Sigmoid colon (tissue), 7 donors: ENCODE measurements around the gene NHLRC4. TPM values are rescaled to one million over a fixed set of nuclear protein-coding genes. Genes with fewer than 3 reads are reported as not detected.

Source experiments
- DNase-seq: peaks from one replicate; pipeline ENCODE4 v3.0.0-alpha.2; 2019
- H3K27ac ChIP-seq, 4 donors: fragments of 200-600 bp; sonication (generic); one replicate each; pipeline ENCODE4 v1.5.1; 2016 to 2019; ENCODE audit warnings: mild to moderate bottlenecking in 1 of 4
- H3K27me3 ChIP-seq, 3 donors: fragments of 200-600 bp; sonication (generic); one replicate each; pipeline ENCODE4 v1.5.1; 2019; ENCODE audit warnings: mild to moderate bottlenecking in 1 of 3
- H3K36me3 ChIP-seq, 4 donors: fragments of 200-600 bp; sonication (generic); one replicate each; pipeline ENCODE4 v1.5.1; 2016 to 2019
- H3K4me1 ChIP-seq, 4 donors: fragments of 200-600 bp; sonication (generic); one replicate each; pipeline ENCODE4 v1.5.1; 2017 to 2019
- H3K4me3 ChIP-seq, 4 donors: fragments of 200-600 bp; sonication (generic); one replicate each; pipeline ENCODE4 v1.5.1; 2017 to 2019; ENCODE audit warnings: mild to moderate bottlenecking in 2 of 4, moderate library complexity in 1 of 4
- H3K9me3 ChIP-seq, 4 donors: fragments of 200-600 bp in 3 of 4; sonication (generic) in 3 of 4; one replicate each; pipeline versions ENCODE4 v1.5.1 to v1.6.1; 2013 to 2019
- EP300 ChIP-seq, 4 donors: sonication (generic); formaldehyde crosslinking; IDR thresholded peaks; one replicate each; pipeline ENCODE4 v1.6.1; 2017; ENCODE audit warnings: antibody characterized with exemption in 4 of 4
- POLR2A ChIP-seq, 2 donors: fragments of 450-650 bp; IDR thresholded peaks; one replicate each; pipeline ENCODE4 v1.6.1; 2016; ENCODE audit warnings: antibody characterized with exemption in 2 of 2, mild to moderate bottlenecking in 2 of 2, moderate library complexity in 2 of 2
- POLR2AphosphoS5 ChIP-seq, 4 donors: sonication (generic); formaldehyde crosslinking; IDR thresholded peaks; one replicate each; pipeline ENCODE4 v1.6.1; 2017; ENCODE audit warnings: antibody characterized with exemption in 4 of 4
- WGBS, 2 donors: extraction: QIAGEN DNeasy Blood & Tissue Kit; methylation state at CpG; one replicate each; pipeline ENCODE4 v1.1.7; 2013; 5-methylcytosine and 5-hydroxymethylcytosine counted together
- intact Hi-C: fragments of 100-400 bp; cut with DNase I; formaldehyde crosslinking; loops from one replicate; pipeline ENCODE4 v1.15.1; 2023
- polyA plus RNA-seq, 3 donors: library from polyadenylated mRNA; stranded (reverse); fragments of 200-250 nt; gene quantifications; one replicate each; pipeline ENCODE4 v1.2.3, GENCODE V29; 2013
- total RNA-seq, 4 donors: library from RNA; depleted of rRNA; stranded (reverse); fragments of >200 nt; gene quantifications; one replicate each; pipeline ENCODE4 v1.1.0, GENCODE V29; 2016
- TF ChIP-seq, protein P1 (sequence below), 4 experiments: fragments of 450-650 bp in 3 of 4; fragments of 200-600 bp in 1 of 4; IDR thresholded peaks; one replicate each; pipeline ENCODE4 v1.5.1; 2016 to 2019; ENCODE audit warnings: antibody characterized with exemption in 4 of 4, mild to moderate bottlenecking in 3 of 4, moderate library complexity in 2 of 4
- donor health status: healthy with polysubstance abuse.
- donor health status: Bipolar disorder and iron deficiency.
- donor health status: healthy.

NHLRC4 gene
- total and polyA plus RNA-seq, 7 donors, result 0.60 to 4.2 (median 1.5) TPM

DNA sequence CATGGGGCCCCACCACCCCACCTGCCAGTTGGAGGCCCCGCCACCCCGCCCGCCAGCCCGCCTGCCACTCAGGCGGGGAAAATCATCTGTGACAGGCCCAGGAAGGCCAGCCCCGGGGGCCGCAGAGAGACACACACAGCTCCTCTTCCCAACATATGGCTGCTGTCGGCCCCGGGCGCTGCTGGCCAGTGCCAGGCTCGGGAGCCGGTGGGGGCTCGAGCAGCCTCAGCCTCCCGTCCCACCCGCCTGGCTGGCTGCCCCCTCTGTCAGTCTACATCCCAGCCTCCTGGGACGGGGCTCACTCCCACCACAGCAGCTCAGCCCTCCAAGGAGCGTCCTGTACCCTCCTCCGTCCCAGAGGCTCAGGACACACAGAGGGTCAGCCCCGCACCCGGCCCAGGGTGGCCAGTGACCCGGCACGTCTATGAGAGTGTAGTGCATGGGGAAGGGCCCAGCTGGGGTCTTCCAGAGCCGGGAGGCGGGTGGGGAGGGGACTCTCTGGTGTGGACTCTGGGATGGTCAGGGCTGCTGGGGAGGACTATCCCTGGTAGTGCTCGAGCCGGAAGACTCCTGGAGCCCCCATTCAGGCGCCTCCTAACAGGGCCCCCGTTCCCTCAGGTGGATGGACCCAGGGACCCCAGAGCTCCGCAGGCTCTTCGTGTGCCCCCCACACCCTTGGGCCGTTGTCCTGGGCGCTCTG, 10.2 kb upstream of the NHLRC4 start:
- intact Hi-C loops, result no loop called here
- Histone ChIP-seq H3K9me3 (no peaks in the 10 kb centered on the region), H3K27me3 (peaks cover 24 to 39% (median 36%) of the 10 kb centered on the region in 3 donors), H3K36me3 (peaks cover 0 to 19% (median 11%) of the 10 kb centered on the region in 4 donors), H3K4me3 (no peak overlapping the region), H3K27ac (no peak overlapping the region), H3K4me1 (peaks cover 0 to 14% (median 7%) of the 10 kb centered on the region in 4 donors)
- DNase-seq, result no peak
- WGBS, 2 donors, result 76 to 88% methylated on average over 32 of the region's 32 CpGs
- no peak for TF ChIP-seq POLR2A (IDR thresholded peaks at IDR 0.05)

DNA sequence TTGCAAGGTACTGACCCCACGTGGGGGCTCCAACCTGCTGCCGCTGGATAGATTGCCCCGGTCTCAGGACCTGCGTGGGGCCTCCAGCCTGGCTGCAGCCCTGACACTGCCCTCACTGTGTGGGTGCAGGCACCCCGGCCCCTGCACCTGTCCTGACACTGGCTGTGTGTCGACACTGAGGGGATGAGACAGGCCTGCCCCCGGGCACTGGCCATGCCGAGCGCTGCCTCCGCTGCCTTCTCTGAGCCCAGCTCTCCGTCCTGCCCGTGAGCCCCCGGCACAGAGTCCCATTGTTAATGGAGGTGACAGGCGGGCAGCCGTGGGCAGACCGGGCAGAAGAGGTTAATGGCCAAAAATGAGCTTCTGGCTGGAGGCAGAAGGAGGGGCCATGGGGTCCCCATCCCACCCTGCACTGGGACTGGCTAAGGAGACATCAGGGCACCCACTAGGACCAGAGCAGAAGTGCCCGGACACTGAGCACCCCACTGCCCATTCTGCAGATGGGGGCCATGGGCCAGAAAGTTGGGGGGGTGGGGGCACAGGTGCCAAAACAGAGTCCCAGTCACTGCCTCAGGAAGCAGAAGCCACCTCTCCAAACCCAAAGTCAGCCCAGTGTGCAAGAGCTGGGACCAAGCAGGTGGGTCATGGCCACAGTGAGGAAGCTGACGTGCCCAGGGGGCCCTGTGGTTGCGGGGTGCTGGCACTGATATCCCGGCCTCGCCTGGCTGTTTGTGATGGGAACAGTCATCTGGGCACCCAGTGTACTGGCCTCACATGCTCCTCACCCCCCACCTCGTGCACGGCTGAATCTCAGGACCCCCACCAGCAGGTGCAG, 9.1 kb upstream of the NHLRC4 start:
- intact Hi-C loops, result no loop called here
- Histone ChIP-seq H3K9me3 (no peaks in the 10 kb centered on the region), H3K27me3 (peaks cover 24 to 46% (median 42%) of the 10 kb centered on the region in 3 donors), H3K4me3 (no peak overlapping the region), H3K27ac (no peak overlapping the region), H3K4me1 (peaks cover 0 to 14% (median 7%) of the 10 kb centered on the region in 4 donors), H3K36me3 (peaks cover 0 to 8% (median 1%) of the 10 kb centered on the region in 4 donors)
- DNase-seq, result no peak
- TF ChIP-seq POLR2AphosphoS5 (IDR thresholded peaks at IDR 0.05) (no peak), POLR2A (IDR thresholded peaks at IDR 0.05) (no peak), EP300 (IDR thresholded peaks at IDR 0.05) (no peak)
- TF ChIP-seq, protein P1, sequence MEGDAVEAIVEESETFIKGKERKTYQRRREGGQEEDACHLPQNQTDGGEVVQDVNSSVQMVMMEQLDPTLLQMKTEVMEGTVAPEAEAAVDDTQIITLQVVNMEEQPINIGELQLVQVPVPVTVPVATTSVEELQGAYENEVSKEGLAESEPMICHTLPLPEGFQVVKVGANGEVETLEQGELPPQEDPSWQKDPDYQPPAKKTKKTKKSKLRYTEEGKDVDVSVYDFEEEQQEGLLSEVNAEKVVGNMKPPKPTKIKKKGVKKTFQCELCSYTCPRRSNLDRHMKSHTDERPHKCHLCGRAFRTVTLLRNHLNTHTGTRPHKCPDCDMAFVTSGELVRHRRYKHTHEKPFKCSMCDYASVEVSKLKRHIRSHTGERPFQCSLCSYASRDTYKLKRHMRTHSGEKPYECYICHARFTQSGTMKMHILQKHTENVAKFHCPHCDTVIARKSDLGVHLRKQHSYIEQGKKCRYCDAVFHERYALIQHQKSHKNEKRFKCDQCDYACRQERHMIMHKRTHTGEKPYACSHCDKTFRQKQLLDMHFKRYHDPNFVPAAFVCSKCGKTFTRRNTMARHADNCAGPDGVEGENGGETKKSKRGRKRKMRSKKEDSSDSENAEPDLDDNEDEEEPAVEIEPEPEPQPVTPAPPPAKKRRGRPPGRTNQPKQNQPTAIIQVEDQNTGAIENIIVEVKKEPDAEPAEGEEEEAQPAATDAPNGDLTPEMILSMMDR (IDR thresholded peaks at IDR 0.05), result no peak
- WGBS, 2 donors, result 79% methylated on average over 23 of the region's 23 CpGs

DNA sequence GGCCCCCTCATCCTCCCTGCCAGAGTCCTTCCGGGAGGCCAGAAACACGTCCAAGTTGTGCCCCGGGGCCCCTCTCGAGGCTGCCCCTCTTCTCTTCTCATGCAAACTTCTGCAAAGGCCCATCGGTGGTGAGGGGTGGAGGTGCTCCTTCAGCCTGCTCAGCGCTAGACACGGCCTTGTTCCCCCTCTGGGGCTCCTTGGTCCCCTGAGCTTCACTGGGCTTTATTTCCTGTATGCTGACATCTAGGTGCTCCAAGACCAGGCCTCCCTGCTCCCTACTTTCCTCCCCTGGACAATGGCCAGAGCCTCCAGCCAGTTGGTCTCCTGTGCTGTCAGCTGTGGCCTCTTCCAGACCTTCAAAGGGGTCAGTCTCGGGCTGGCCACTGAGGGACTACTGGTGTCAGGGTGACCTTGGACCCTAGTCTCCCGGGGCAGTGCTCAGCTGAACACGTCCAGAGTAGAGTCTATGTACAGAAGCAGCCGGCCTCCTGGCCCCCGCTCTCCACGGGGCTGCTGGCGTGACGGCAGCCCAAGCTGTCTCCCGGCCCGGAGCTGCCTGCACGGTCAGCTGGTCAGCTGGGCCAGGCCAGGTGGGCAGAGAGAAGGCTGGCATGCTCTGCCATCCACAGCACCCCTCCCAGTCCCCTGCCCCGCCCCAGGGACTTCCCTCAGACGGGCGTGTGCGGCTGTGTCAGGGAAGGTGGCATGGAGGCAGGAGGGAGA, 8.3 kb upstream of the NHLRC4 start:
- peaks cover 0 to 3% (median 0%) of the 10 kb centered on the region in 4 donors for H3K36me3 ChIP-seq
- TF ChIP-seq, protein P1 (IDR thresholded peaks at IDR 0.05), result no peak
- no peak for TF ChIP-seq POLR2AphosphoS5 (IDR thresholded peaks at IDR 0.05)
- no peak for TF ChIP-seq POLR2A (IDR thresholded peaks at IDR 0.05)
- TF ChIP-seq EP300 (IDR thresholded peaks at IDR 0.05), result no peak
- peaks cover 0 to 14% (median 7%) of the 10 kb centered on the region in 4 donors for H3K4me1 ChIP-seq
- no peak overlapping the region for H3K27ac ChIP-seq
- H3K9me3 ChIP-seq, result no peaks in the 10 kb centered on the region
- peaks cover 24 to 46% (median 42%) of the 10 kb centered on the region in 3 donors for H3K27me3 ChIP-seq
- H3K4me3 ChIP-seq, result no peak overlapping the region
- intact Hi-C loops, result no loop called here
- no peak for DNase-seq
- 27 to 55% methylated on average over 22 of the region's 22 CpGs for WGBS, 2 donors

DNA sequence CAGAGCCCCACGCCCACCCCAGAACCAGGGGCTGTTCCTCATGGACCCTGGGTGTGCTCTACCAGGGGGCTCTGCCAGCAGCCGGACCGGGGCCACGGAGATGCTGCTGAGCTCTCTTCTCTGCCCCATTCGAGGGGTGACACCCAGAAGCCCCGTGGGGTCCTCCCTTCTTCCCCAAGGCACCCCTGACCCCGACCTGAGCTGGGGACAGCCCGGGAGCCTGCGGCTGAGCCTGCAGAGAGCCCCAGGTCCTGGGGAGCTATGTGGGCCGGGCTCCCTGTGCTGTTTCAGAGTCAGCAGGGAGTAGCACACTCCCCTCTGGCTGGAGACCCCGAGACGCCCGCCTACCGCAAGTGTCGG, 7.8 kb upstream of the NHLRC4 start:
- TF ChIP-seq EP300 (IDR thresholded peaks at IDR 0.05) (no peak), POLR2AphosphoS5 (IDR thresholded peaks at IDR 0.05) (no peak), POLR2A (IDR thresholded peaks at IDR 0.05) (no peak)
- TF ChIP-seq, protein P1 (IDR thresholded peaks at IDR 0.05), result no peak
- no peak overlapping the region for H3K27ac ChIP-seq
- H3K4me1 ChIP-seq, result peaks cover 0 to 14% (median 7%) of the 10 kb centered on the region in 4 donors
- WGBS, 2 donors, result 45 to 80% methylated on average over 15 of the region's 15 CpGs
- H3K4me3 ChIP-seq, result no peak overlapping the region
- intact Hi-C loops, result no loop called here
- DNase-seq, result no peak
- H3K27me3 ChIP-seq, result peaks cover 24 to 49% (median 42%) of the 10 kb centered on the region in 3 donors
- H3K9me3 ChIP-seq, result no peaks in the 10 kb centered on the region
- no peaks in the 10 kb centered on the region for H3K36me3 ChIP-seq
